ENCODE results near the gene RAP1GDS1. TPM values are rescaled to one million over a fixed set of nuclear protein-coding genes. Genes with fewer than 3 reads are reported as not detected.
"Not testable (repeated sequence)": the region's sequence is repeated elsewhere in the genome, so short reads cannot be mapped to it uniquely, and the experiment has no call there.

RAP1GDS1 gene
- total RNA-seq, 1 donor from 2014 or later: 64.2 TPM

DNA sequence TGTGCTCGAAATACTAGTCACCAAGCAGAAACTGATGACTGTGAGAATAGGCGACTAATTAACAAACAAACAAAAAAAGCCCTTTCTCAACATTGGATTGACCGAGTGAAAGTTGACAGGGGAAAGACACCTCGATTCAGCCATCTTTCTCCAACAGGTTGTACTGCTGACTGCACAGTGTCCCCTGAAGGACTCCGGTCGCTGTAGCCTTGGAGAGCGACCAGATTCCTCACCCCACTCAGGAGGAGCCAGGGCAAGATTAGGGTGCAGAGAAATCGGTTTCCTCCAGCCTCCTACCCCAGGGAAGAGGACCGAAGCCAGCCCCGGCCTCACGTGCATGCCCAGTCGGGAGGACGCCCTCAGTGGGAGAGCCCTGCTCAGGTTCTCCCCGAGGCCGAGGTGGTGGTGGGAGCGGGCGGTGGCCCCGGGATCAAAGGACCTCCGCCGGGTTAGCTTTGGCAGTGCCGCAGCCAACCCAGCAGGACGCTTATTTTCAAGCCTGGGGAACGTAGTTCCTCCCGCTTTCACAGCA is 1.1 kb upstream of the RAP1GDS1 start:
- peaks cover 38% of the 10 kb centered on the region for H3K4me1 Mint-ChIP-seq (ENCODE audit: low read depth)
- no peak for DNase-seq (ENCODE audit: low spot score)
- intact Hi-C loops (cut with micrococcal nuclease): loop anchor here (1.0 to 10.0 kb wide), 10 partner anchors 15 to 1302 kb away; partner anchors contain the start of genes METAP1 and TRMT10A
- H3K4me3 Mint-ChIP-seq (ENCODE audit: low read depth): peak overlapping the region; percentile 95
- H3K27me3 Mint-ChIP-seq (ENCODE audit: low read depth): peaks cover 2% of the 10 kb centered on the region
- H3K27ac Mint-ChIP-seq: peak overlapping the region; percentile 98
- peaks cover 22% of the 10 kb centered on the region for H3K36me3 Mint-ChIP-seq (ENCODE audit: low read depth)
- H3K9me3 Mint-ChIP-seq: peaks cover 4% of the 10 kb centered on the region

- intact Hi-C loops (cut with micrococcal nuclease): loop anchor here (1.0 to 10.0 kb wide), 11 partner anchors 13 to 1301 kb away; partner anchors contain the start of genes METAP1, STPG2 and TRMT10A
- Mint-ChIP-seq H3K4me1 (ENCODE audit: low read depth) (peaks cover 44% of the 10 kb centered on the region), H3K9me3 (peaks cover 4% of the 10 kb centered on the region)
These were observed 464 bp downstream of the RAP1GDS1 start for GRCh38 chr4:98261405-98262291.

GRCh38 chr4:98262431-98262830 is 1.2 kb downstream of the RAP1GDS1 start:
- no peak for DNase-seq (ENCODE audit: low spot score)
- H3K27me3 Mint-ChIP-seq (ENCODE audit: low read depth): no peaks in the 10 kb centered on the region
- H3K9me3 Mint-ChIP-seq: peaks cover 10% of the 10 kb centered on the region
- H3K4me3 Mint-ChIP-seq (ENCODE audit: low read depth): peak overlapping the region; percentile 99
- H3K27ac Mint-ChIP-seq: peak overlapping the region; percentile 99
- intact Hi-C loops (cut with micrococcal nuclease): loop anchor here (2.0 to 10.0 kb wide), 6 partner anchors 20 to 1300 kb away; partner anchors contain the start of gene TRMT10A
- H3K36me3 Mint-ChIP-seq (ENCODE audit: low read depth): peaks cover 37% of the 10 kb centered on the region
- H3K4me1 Mint-ChIP-seq (ENCODE audit: low read depth): peaks cover 44% of the 10 kb centered on the region

More at GRCh38 chr4:98261405-98262291, 464 bp downstream of the RAP1GDS1 start:
- peak overlapping the region; percentile 99 for H3K4me3 Mint-ChIP-seq (ENCODE audit: low read depth)
- peaks cover 30% of the 10 kb centered on the region for H3K36me3 Mint-ChIP-seq (ENCODE audit: low read depth)
- peak overlapping the region; percentile 99 for H3K27ac Mint-ChIP-seq
- DNase-seq (ENCODE audit: low spot score): peak; percentile 27
- no peaks in the 10 kb centered on the region for H3K27me3 Mint-ChIP-seq (ENCODE audit: low read depth)

GRCh38 chr4:98267498-98267897 is 6.3 kb downstream of the RAP1GDS1 start:
- H3K27ac Mint-ChIP-seq: no peak overlapping the region
- intact Hi-C loops (cut with micrococcal nuclease): loop anchor here (10.0 kb wide), 1 partner anchor 787 kb away; no protein-coding TSS in a partner anchor
- peaks cover 32% of the 10 kb centered on the region for H3K4me1 Mint-ChIP-seq (ENCODE audit: low read depth)
- peaks cover 17% of the 10 kb centered on the region for H3K9me3 Mint-ChIP-seq
- H3K4me3 Mint-ChIP-seq (ENCODE audit: low read depth): no peak overlapping the region
- DNase-seq (ENCODE audit: low spot score): no peak
- H3K36me3 Mint-ChIP-seq (ENCODE audit: low read depth): peaks cover 72% of the 10 kb centered on the region
- H3K27me3 Mint-ChIP-seq (ENCODE audit: low read depth): no peaks in the 10 kb centered on the region

DNA sequence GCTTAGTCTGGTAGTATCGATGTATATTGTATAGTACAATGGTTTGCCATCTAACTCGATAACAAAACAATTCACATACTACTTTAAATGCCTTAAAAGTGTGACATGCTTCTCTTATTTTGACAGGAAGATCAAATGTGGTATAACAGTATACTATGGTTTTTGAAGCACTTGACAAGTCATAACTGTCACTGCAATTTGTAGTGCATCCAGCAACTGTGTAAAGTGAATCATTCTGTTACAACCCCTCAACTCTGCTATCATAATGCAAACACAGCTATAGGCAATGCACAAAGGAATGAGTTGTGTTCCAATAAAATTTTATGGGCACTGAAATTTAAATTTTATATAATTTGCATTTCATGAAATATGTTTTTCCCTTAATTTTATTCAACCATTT is 14.0 kb downstream of the RAP1GDS1 start:
- H3K4me1 Mint-ChIP-seq (ENCODE audit: low read depth): peaks cover 25% of the 10 kb centered on the region
- peak overlapping the region; percentile 62 for H3K27ac Mint-ChIP-seq
- H3K9me3 Mint-ChIP-seq: peaks cover 24% of the 10 kb centered on the region
- peaks cover 71% of the 10 kb centered on the region for H3K36me3 Mint-ChIP-seq (ENCODE audit: low read depth)
- no peaks in the 10 kb centered on the region for H3K27me3 Mint-ChIP-seq (ENCODE audit: low read depth)
- no peak for DNase-seq (ENCODE audit: low spot score)
- H3K4me3 Mint-ChIP-seq (ENCODE audit: low read depth): no peak overlapping the region
- intact Hi-C loops (cut with micrococcal nuclease): loop anchor here (2.0 kb wide), 1 partner anchor 14 kb away; the partner anchor contains the start of gene RAP1GDS1

- H3K9me3 Mint-ChIP-seq: peaks cover 22% of the 10 kb centered on the region
- H3K4me3 Mint-ChIP-seq (ENCODE audit: low read depth): peak overlapping the region; percentile 17
- no peaks in the 10 kb centered on the region for H3K27me3 Mint-ChIP-seq (ENCODE audit: low read depth)
- no peak for DNase-seq (ENCODE audit: low spot score)
- peaks cover 32% of the 10 kb centered on the region for H3K36me3 Mint-ChIP-seq (ENCODE audit: low read depth)
- H3K4me1 Mint-ChIP-seq (ENCODE audit: low read depth): peaks cover 41% of the 10 kb centered on the region
- intact Hi-C loops (cut with micrococcal nuclease): loop anchor here (2.0 kb wide), 1 partner anchor 21 kb away; no protein-coding TSS in a partner anchor
- H3K27ac Mint-ChIP-seq: peak overlapping the region; percentile 74
These were observed 22.3 kb downstream of the RAP1GDS1 start for GRCh38 chr4:98283219-98284189.

- Mint-ChIP-seq H3K9me3 (peaks cover 20% of the 10 kb centered on the region), H3K27me3 (ENCODE audit: low read depth) (no peaks in the 10 kb centered on the region), H3K27ac (peak overlapping the region; percentile 40), H3K36me3 (ENCODE audit: low read depth) (peaks cover 30% of the 10 kb centered on the region), H3K4me3 (ENCODE audit: low read depth) (no peak overlapping the region), H3K4me1 (ENCODE audit: low read depth) (peaks cover 49% of the 10 kb centered on the region)
- DNase-seq (ENCODE audit: low spot score): no peak
- intact Hi-C loops (cut with micrococcal nuclease): no loop called here
These were observed 23.5 kb downstream of the RAP1GDS1 start for GRCh38 chr4:98284640-98285046.

DNA sequence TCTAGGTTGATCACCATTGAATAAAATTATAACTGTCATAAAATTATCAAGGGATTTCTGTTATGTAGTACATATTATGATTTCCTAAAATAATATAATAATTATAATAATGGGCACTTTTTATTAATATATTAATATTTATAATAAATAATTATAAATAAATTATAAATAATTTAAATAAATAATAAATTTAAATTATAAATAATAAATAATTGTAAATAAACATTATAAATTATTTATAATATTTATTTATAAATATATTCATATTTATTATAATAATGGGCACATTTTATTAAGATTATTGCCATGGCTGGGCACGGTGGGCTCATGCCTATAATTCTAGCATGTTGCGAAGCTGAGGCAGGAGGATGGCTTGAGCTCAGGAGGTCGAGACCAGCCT is 24.5 kb downstream of the RAP1GDS1 start:
- Mint-ChIP-seq H3K27me3 (ENCODE audit: low read depth) (no peaks in the 10 kb centered on the region), H3K4me3 (ENCODE audit: low read depth) (no peak overlapping the region), H3K9me3 (peaks cover 14% of the 10 kb centered on the region), H3K4me1 (ENCODE audit: low read depth) (peaks cover 60% of the 10 kb centered on the region), H3K36me3 (ENCODE audit: low read depth) (peaks cover 23% of the 10 kb centered on the region), H3K27ac (no peak overlapping the region)
- intact Hi-C loops (cut with micrococcal nuclease): loop anchor here (2.0 kb wide), 1 partner anchor 121 kb away; no protein-coding TSS in a partner anchor
- DNase-seq (ENCODE audit: low spot score): no peak

DNA sequence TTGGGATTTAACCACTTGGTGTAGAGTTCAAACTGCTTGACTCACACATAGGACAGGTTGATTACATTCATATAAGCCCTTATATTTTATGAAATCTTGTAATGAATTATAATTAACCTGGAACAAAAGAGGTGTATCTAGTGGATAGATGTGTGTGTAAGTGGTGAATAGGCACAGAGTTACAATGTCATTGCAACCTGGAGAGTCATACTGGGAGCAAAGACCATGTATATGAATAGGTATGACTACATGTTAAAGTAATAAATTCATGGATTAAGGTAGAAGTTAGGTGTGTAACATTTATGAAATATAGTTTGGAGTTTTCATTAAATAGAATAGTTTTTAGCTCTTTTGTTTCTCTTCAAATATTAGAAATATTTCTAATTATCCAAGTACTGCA is 26.1 kb downstream of the RAP1GDS1 start:
- intact Hi-C loops (cut with micrococcal nuclease): loop anchor here (2.0 kb wide), 1 partner anchor 119 kb away; no protein-coding TSS in a partner anchor
- Mint-ChIP-seq H3K27ac (no peak overlapping the region), H3K4me1 (ENCODE audit: low read depth) (peaks cover 53% of the 10 kb centered on the region), H3K27me3 (ENCODE audit: low read depth) (no peaks in the 10 kb centered on the region), H3K36me3 (ENCODE audit: low read depth) (peaks cover 9% of the 10 kb centered on the region), H3K4me3 (ENCODE audit: low read depth) (no peak overlapping the region), H3K9me3 (peaks cover 3% of the 10 kb centered on the region)
- no peak for DNase-seq (ENCODE audit: low spot score)

GRCh38 chr4:98288671-98289070 is 27.5 kb downstream of the RAP1GDS1 start:
- H3K9me3 Mint-ChIP-seq; DNase-seq (ENCODE audit: low spot score); intact Hi-C loops (cut with micrococcal nuclease); H3K27me3 Mint-ChIP-seq (ENCODE audit: low read depth): not testable (repeated sequence)
- Mint-ChIP-seq H3K4me1 (ENCODE audit: low read depth) (peaks cover 48% of the 10 kb centered on the region), H3K4me3 (ENCODE audit: low read depth) (peak overlapping the region; percentile 28), H3K36me3 (ENCODE audit: low read depth) (peaks cover 11% of the 10 kb centered on the region), H3K27ac (peak overlapping the region; percentile 65)

DNA sequence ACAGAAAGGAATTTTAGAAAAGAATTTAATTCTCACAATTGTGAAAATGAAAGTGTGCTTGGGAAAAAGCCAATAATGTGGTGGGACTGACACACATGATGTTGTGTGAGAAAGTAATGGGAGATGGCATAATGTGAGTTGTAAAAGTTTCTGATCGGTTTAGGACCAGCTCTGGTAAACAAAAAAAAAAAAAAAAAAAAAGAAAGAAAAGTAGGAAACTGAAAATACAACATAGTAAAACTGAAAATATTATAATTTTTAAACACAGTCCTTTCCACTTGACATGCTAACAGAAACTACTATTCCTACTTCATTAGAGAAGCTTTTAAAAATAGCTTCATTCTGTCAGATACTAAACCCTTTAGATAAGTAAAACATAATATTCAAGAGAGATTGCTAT is 28.2 kb downstream of the RAP1GDS1 start:
- H3K4me3 Mint-ChIP-seq (ENCODE audit: low read depth): peak overlapping the region; percentile 42
- DNase-seq (ENCODE audit: low spot score): no peak
- peak overlapping the region; percentile 76 for H3K27ac Mint-ChIP-seq
- peaks cover 18% of the 10 kb centered on the region for H3K36me3 Mint-ChIP-seq (ENCODE audit: low read depth)
- peaks cover 47% of the 10 kb centered on the region for H3K4me1 Mint-ChIP-seq (ENCODE audit: low read depth)
- intact Hi-C loops (cut with micrococcal nuclease): no loop called here
- H3K9me3 Mint-ChIP-seq: no peaks in the 10 kb centered on the region
- no peaks in the 10 kb centered on the region for H3K27me3 Mint-ChIP-seq (ENCODE audit: low read depth)

DNA sequence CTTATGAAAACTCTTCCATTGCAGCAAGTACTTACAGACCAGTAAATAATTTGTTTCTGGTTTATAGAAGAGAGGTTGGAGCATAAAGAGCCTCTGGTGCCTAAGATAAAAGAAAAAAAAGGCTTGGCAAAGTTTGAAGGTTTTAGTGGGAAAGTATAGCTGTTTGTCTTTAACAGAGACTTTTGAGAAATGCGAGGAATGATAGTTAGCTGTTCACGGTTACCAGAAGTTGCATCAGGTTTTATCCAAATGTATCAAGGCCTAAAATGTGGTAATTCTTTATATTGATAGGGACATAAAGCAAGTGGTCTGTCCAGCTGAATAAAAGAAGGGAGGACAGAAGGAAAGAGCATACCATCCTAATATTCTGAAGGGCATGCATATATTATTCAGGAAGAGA is 29.3 kb downstream of the RAP1GDS1 start:
- no peak for DNase-seq (ENCODE audit: low spot score)
- H3K27me3 Mint-ChIP-seq (ENCODE audit: low read depth): no peaks in the 10 kb centered on the region
- peaks cover 41% of the 10 kb centered on the region for H3K4me1 Mint-ChIP-seq (ENCODE audit: low read depth)
- peaks cover 26% of the 10 kb centered on the region for H3K36me3 Mint-ChIP-seq (ENCODE audit: low read depth)
- no peak overlapping the region for H3K4me3 Mint-ChIP-seq (ENCODE audit: low read depth)
- H3K9me3 Mint-ChIP-seq: no peaks in the 10 kb centered on the region
- peak overlapping the region; percentile 15 for H3K27ac Mint-ChIP-seq
- intact Hi-C loops (cut with micrococcal nuclease): loop anchor here (5.0 kb wide), 1 partner anchor 372 kb away; no protein-coding TSS in a partner anchor
